ES-I3 (cell line): ENCODE results near the gene OTOP2.

Experiments used
- H3K36me3 ChIP-seq: 2 replicates; pipeline ENCODE4 v1.6.1; 2013; ENCODE audit warnings: mild to moderate bottlenecking, low read length, control low read depth, moderate library complexity; ENCODE audit not compliant: insufficient read depth
- H3K4me1 ChIP-seq: 2 replicates; pipeline ENCODE4 v1.6.1; 2013; ENCODE audit warnings: mild to moderate bottlenecking, control low read depth, low read length; ENCODE audit not compliant: insufficient read depth
- H3K9ac ChIP-seq: 2 replicates; pipeline ENCODE4 v1.6.1; 2013; ENCODE audit warnings: low read depth, mild to moderate bottlenecking, low read length, moderate library complexity
- H3K9me3 ChIP-seq: 2 replicates; pipeline ENCODE4 v1.6.1; 2013; ENCODE audit warnings: mild to moderate bottlenecking, low read length, moderate library complexity; ENCODE audit not compliant: control insufficient read depth, insufficient read depth

Gene OTOP2

GRCh38 chr17:74924250-74924948 lies at the start of gene OTOP2:
Gene OTOP2 (plus strand): TSS chr17:74924273. CDS start chr17:74924633, 360 bp downstream.
- Histone ChIP-seq H3K36me3 (no peaks in the 10 kb centered on the region), H3K9ac (peak within 1 kb of the TSS; percentile 47; the same call in 1 of the 2 replicates), H3K9me3 (no peaks in the 10 kb centered on the region), H3K4me1 (peaks cover 6% of the 10 kb centered on the region; the same call in 1 of the 2 replicates)

GRCh38 chr17:74874615-74875037 lies 49.4 kb upstream of the OTOP2 start:
- Histone ChIP-seq H3K36me3 (no peaks in the 10 kb centered on the region; the same call in 1 of the 2 replicates), H3K9me3 (no peaks in the 10 kb centered on the region), H3K9ac (no peak overlapping the region), H3K4me1 (peaks cover 9% of the 10 kb centered on the region)

- H3K9me3 ChIP-seq: no peaks in the 10 kb centered on the region
- H3K4me1 ChIP-seq: peaks cover 9% of the 10 kb centered on the region
- H3K36me3 ChIP-seq: no peaks in the 10 kb centered on the region; the same call in 1 of the 2 replicates
- no peak overlapping the region for H3K9ac ChIP-seq
Observed at GRCh38 chr17:74875155-74875976, 48.7 kb upstream of the OTOP2 start.

- Histone ChIP-seq H3K4me1 (peaks cover 9% of the 10 kb centered on the region), H3K36me3 (no peaks in the 10 kb centered on the region; the same call in 1 of the 2 replicates), H3K9ac (no peak overlapping the region), H3K9me3 (no peaks in the 10 kb centered on the region)
Observed at GRCh38 chr17:74875977-74876593, 48.0 kb upstream of the OTOP2 start.

GRCh38 chr17:74877592-74878548 lies 46.2 kb upstream of the OTOP2 start:
- Histone ChIP-seq H3K9ac (no peak overlapping the region), H3K36me3 (no peaks in the 10 kb centered on the region), H3K4me1 (peaks cover 13% of the 10 kb centered on the region), H3K9me3 (no peaks in the 10 kb centered on the region)

- Histone ChIP-seq H3K9ac (no peak overlapping the region), H3K4me1 (peaks cover 18% of the 10 kb centered on the region), H3K36me3 (no peaks in the 10 kb centered on the region), H3K9me3 (no peaks in the 10 kb centered on the region)
Observed at GRCh38 chr17:74878658-74879057, 45.4 kb upstream of the OTOP2 start.

GRCh38 chr17:74879308-74879707 lies 44.8 kb upstream of the OTOP2 start:
- Histone ChIP-seq H3K9ac (no peak overlapping the region), H3K4me1 (peaks cover 14% of the 10 kb centered on the region; the same call in 1 of the 2 replicates), H3K36me3 (no peaks in the 10 kb centered on the region), H3K9me3 (no peaks in the 10 kb centered on the region)

GRCh38 chr17:74881073-74881472 lies 43.0 kb upstream of the OTOP2 start:
- peaks cover 12% of the 10 kb centered on the region; the same call in 1 of the 2 replicates for H3K4me1 ChIP-seq

GRCh38 chr17:74882517-74883240 lies 41.4 kb upstream of the OTOP2 start:
- no peak overlapping the region for H3K9ac ChIP-seq
- H3K9me3 ChIP-seq: no peaks in the 10 kb centered on the region
- no peaks in the 10 kb centered on the region for H3K36me3 ChIP-seq
- H3K4me1 ChIP-seq: peaks cover 10% of the 10 kb centered on the region; the same call in 1 of the 2 replicates

More at GRCh38 chr17:74881073-74881472, 43.0 kb upstream of the OTOP2 start:
- Histone ChIP-seq H3K9ac (no peak overlapping the region), H3K36me3 (no peaks in the 10 kb centered on the region), H3K9me3 (no peaks in the 10 kb centered on the region)

GRCh38 chr17:74883241-74883745 lies 40.8 kb upstream of the OTOP2 start:
- no peaks in the 10 kb centered on the region for H3K36me3 ChIP-seq
- H3K9me3 ChIP-seq: no peaks in the 10 kb centered on the region
- peaks cover 11% of the 10 kb centered on the region; the same call in 1 of the 2 replicates for H3K4me1 ChIP-seq
- no peak overlapping the region for H3K9ac ChIP-seq

GRCh38 chr17:74888469-74888868 lies 35.6 kb upstream of the OTOP2 start:
- H3K9me3 ChIP-seq: no peaks in the 10 kb centered on the region
- no peaks in the 10 kb centered on the region for H3K36me3 ChIP-seq
- peaks cover 13% of the 10 kb centered on the region for H3K4me1 ChIP-seq
- no peak overlapping the region for H3K9ac ChIP-seq

- Histone ChIP-seq H3K4me1 (peaks cover 16% of the 10 kb centered on the region), H3K9ac (no peak overlapping the region), H3K9me3 (no peaks in the 10 kb centered on the region), H3K36me3 (no peaks in the 10 kb centered on the region)
Observed at GRCh38 chr17:74890554-74890953, 33.5 kb upstream of the OTOP2 start.
